ENCODE results near the gene PTPRA. TPM values are rescaled to one million over a fixed set of nuclear protein-coding genes. Genes with fewer than 3 reads are reported as not detected.

PTPRA gene
- total and polyA plus RNA-seq, 2 of the 8 experiments (the other 6 are each of a cell fraction or from before 2014, with no cell fraction given), result 47.7 to 51.3 TPM

- Histone ChIP-seq H4K91ac (replicated peaks; ENCODE audit: insufficient read length, low read length) (no peak overlapping the region), H3K79me2 (ENCODE audit: control insufficient read depth in 1 of 2, insufficient read depth in 2 of 2, low read length in 2 of 2) (no peaks in the 10 kb centered on the region), H3K4me2 (ENCODE audit: insufficient read depth in 1 of 2, low read depth in 2 of 2, low read length in 2 of 2) (no peak overlapping the region), H4K5ac (ENCODE audit: insufficient read length, low read depth, low read length) (no peak overlapping the region), H3K9ac (replicated peaks in 1 of 4; ENCODE audit: extremely low read depth in 1 of 4, low read depth in 3 of 4, low read length in 3 of 4) (no peak overlapping the region), H3K4ac (replicated peaks; ENCODE audit: insufficient read length, low read depth, low read length) (no peak overlapping the region), H3K23ac (ENCODE audit: insufficient read length) (no peak overlapping the region), H3K18ac (ENCODE audit: extremely low read depth, low read length) (no peak overlapping the region), H2BK120ac (replicated peaks; ENCODE audit: low read depth, low read length) (no peak overlapping the region), H3K79me1 (ENCODE audit: low read depth, low read length) (no peaks in the 10 kb centered on the region), H2BK15ac (ENCODE audit: low read length) (no peak overlapping the region), H3K27ac (ENCODE audit: low read depth, low read length) (no peak overlapping the region), H3K36me3 (ENCODE audit: control insufficient read depth in 2 of 4, insufficient read depth in 4 of 4, low read length in 3 of 4) (no peaks in the 10 kb centered on the region; a peak in 1 of 8 replicates), H2AK5ac (ENCODE audit: low read depth, low read length) (no peak overlapping the region), H3K14ac (ENCODE audit: insufficient read length) (no peak overlapping the region), H3K27me3 (replicated peaks in 1 of 4; ENCODE audit: control insufficient read depth in 3 of 4, extremely low read depth in 1 of 4, insufficient read depth in 3 of 4, low read length in 3 of 4) (no peaks in the 10 kb centered on the region; a peak in 2 of 7 replicates), H3K9me3 (ENCODE audit: insufficient read depth in 2 of 2, low read depth in 1 of 2, low read length in 1 of 2) (no peaks in the 10 kb centered on the region), H3K4me3 (ENCODE audit: extremely low read depth in 1 of 4, insufficient read depth in 2 of 4, low read depth in 3 of 4, low read length in 4 of 4) (no peak overlapping the region), H3K56ac (replicated peaks; ENCODE audit: insufficient read length, low read depth, low read length) (no peak overlapping the region), H4K8ac (ENCODE audit: extremely low read depth, insufficient read depth, low read length) (no peak overlapping the region), H3K23me2 (ENCODE audit: low read depth, low read length) (no peaks in the 10 kb centered on the region), H2BK20ac (ENCODE audit: low read length) (no peak overlapping the region), H2BK12ac (ENCODE audit: low read depth, low read length) (no peak overlapping the region), H2AFZ (ENCODE audit: low read length) (no peak overlapping the region), H4K20me1 (replicated peaks in 1 of 2; ENCODE audit: control insufficient read depth in 1 of 2, insufficient read depth in 2 of 2, low read length in 2 of 2) (peaks cover 0 to 3% of the 10 kb centered on the region in 2 experiments), H2BK5ac (ENCODE audit: low read depth, low read length) (no peak overlapping the region), H3K4me1 (replicated peaks in 1 of 4; ENCODE audit: control insufficient read depth in 3 of 4, insufficient read depth in 4 of 4, low read length in 3 of 4) (no peaks in the 10 kb centered on the region; a peak in 1 of 7 replicates)
- POLR2A ChIA-PET (ENCODE audit: partially characterized antibody), result interaction anchor here (0.6 to 1.5 kb wide), 3 partner anchors 13 to 473 kb away, joined by 3 read pairs; no protein-coding TSS in a partner anchor
- DNase-seq (ENCODE audit: low read depth in 1 of 2, low spot score in 2 of 2) (peak in 1 of 2 experiments; percentile 73), FAIRE-seq (no peak)
- 82% methylated on average over 3 of the region's 3 CpGs; no CpG with 5 or more reads in 1 of the 2 experiments for WGBS, 2 experiments (ENCODE audit: extremely low coverage in 1 of 2, insufficient coverage in 1 of 2, insufficient read length in 1 of 2, insufficient replicate concordance in 2 of 2, low coverage in 1 of 2, low lambda C conversion rate in 2 of 2, missing lambda C conversion rate in 1 of 2)
- CTCF ChIA-PET (ENCODE audit: partially characterized antibody), result interaction anchor here (0.5 to 4.6 kb wide), 43 partner anchors 11 to 425 kb away, joined by 3 to 23 read pairs (median 4); partner anchors contain the start of genes CPXM1 and GNRH2
- peak; percentile 66 to 74 (median 72) for TF ChIP-seq CTCF (IDR thresholded peaks at IDR 0.05; ENCODE audit: control extremely low read depth in 1 of 3, insufficient read depth in 1 of 3, low read depth in 1 of 3, low read length in 3 of 3)
- TF ChIP-seq RAD21 (IDR thresholded peaks at IDR 0.05 in 1 of 2, conservative IDR thresholded peaks at IDR 0.05 in 1 of 2; ENCODE audit: low read depth in 2 of 2, low read length in 2 of 2), result peak; percentile 74 to 76
- TF ChIP-seq SAP30 (IDR thresholded peaks at IDR 0.05; ENCODE audit: insufficient read depth, insufficient replicate concordance, low read length), result no peak
Observed at GRCh38 chr20:2865630-2866029, 7.7 kb upstream of the PTPRA start.
